ENCODE measurements around the gene COQ5. TPM values are rescaled to one million over a fixed set of nuclear protein-coding genes. Genes with fewer than 3 reads are reported as not detected.

The COQ5 gene
- polyA plus RNA-seq, 1 donor from 2014 or later = 91.6 TPM

- H4K20me1 ChIP-seq (ENCODE audit: insufficient read depth) = peaks cover 4% of the 10 kb centered on the region
- H3K36me3 ChIP-seq (ENCODE audit: insufficient read depth, low read length) = peaks cover 6% of the 10 kb centered on the region
- TF ChIP-seq CTCF (IDR thresholded peaks at IDR 0.05; ENCODE audit: poor library complexity, severe bottlenecking) = no peak
- TF ChIP-seq SMC3 (conservative IDR thresholded peaks at IDR 0.05; ENCODE audit: poor library complexity) = no peak
- no peak for TF ChIP-seq POLR2AphosphoS5 (IDR thresholded peaks at IDR 0.05)
- no peak for TF ChIP-seq MXI1 (conservative IDR thresholded peaks at IDR 0.05; ENCODE audit: poor library complexity, severe bottlenecking)
- TF ChIP-seq EZH2 (IDR thresholded peaks at IDR 0.05; ENCODE audit: borderline replicate concordance, insufficient read depth, low read length, poor library complexity, severe bottlenecking) = no peak
- no peak for TF ChIP-seq EP300 (conservative IDR thresholded peaks at IDR 0.05; ENCODE audit: poor library complexity, severe bottlenecking)
- TF ChIP-seq, protein P1, sequence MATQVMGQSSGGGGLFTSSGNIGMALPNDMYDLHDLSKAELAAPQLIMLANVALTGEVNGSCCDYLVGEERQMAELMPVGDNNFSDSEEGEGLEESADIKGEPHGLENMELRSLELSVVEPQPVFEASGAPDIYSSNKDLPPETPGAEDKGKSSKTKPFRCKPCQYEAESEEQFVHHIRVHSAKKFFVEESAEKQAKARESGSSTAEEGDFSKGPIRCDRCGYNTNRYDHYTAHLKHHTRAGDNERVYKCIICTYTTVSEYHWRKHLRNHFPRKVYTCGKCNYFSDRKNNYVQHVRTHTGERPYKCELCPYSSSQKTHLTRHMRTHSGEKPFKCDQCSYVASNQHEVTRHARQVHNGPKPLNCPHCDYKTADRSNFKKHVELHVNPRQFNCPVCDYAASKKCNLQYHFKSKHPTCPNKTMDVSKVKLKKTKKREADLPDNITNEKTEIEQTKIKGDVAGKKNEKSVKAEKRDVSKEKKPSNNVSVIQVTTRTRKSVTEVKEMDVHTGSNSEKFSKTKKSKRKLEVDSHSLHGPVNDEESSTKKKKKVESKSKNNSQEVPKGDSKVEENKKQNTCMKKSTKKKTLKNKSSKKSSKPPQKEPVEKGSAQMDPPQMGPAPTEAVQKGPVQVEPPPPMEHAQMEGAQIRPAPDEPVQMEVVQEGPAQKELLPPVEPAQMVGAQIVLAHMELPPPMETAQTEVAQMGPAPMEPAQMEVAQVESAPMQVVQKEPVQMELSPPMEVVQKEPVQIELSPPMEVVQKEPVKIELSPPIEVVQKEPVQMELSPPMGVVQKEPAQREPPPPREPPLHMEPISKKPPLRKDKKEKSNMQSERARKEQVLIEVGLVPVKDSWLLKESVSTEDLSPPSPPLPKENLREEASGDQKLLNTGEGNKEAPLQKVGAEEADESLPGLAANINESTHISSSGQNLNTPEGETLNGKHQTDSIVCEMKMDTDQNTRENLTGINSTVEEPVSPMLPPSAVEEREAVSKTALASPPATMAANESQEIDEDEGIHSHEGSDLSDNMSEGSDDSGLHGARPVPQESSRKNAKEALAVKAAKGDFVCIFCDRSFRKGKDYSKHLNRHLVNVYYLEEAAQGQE (IDR thresholded peaks at IDR 0.05; ENCODE audit: borderline replicate concordance) = no peak
- H3K9me2 ChIP-seq (ENCODE audit: insufficient read depth, low read length) = no peaks in the 10 kb centered on the region
- no peak overlapping the region for H2AFZ ChIP-seq (ENCODE audit: low read depth, low read length)
- no peak overlapping the region for H3K27ac ChIP-seq (ENCODE audit: low read length)
- H3K4me3 ChIP-seq (ENCODE audit: low read length) = no peak overlapping the region
- no peaks in the 10 kb centered on the region for H3F3A ChIP-seq (ENCODE audit: insufficient read depth, low read length, poor library complexity, severe bottlenecking)
- H3K4me2 ChIP-seq (ENCODE audit: low read length) = no peak overlapping the region
- peaks cover 23% of the 10 kb centered on the region for H3K79me2 ChIP-seq (replicated peaks; ENCODE audit: insufficient read depth, low read length)
- H3K9ac ChIP-seq (ENCODE audit: low read length) = no peak overlapping the region
- H3K9me3 ChIP-seq (ENCODE audit: low read length) = no peaks in the 10 kb centered on the region
- no peaks in the 10 kb centered on the region for H3K27me3 ChIP-seq (ENCODE audit: insufficient read depth, low read depth, low read length)
Observed at GRCh38 chr12:120500581-120500980, 28.4 kb downstream of the COQ5 start.

GRCh38 chr12:120498870-120499515 lies 30.0 kb downstream of the COQ5 start:
- Histone ChIP-seq H3K9ac (ENCODE audit: low read length) (no peak overlapping the region), H4K20me1 (ENCODE audit: insufficient read depth) (peaks cover 4% of the 10 kb centered on the region), H3K9me2 (ENCODE audit: insufficient read depth, low read length) (no peaks in the 10 kb centered on the region), H3K79me2 (replicated peaks; ENCODE audit: insufficient read depth, low read length) (peaks cover 23% of the 10 kb centered on the region), H3K9me3 (ENCODE audit: low read length) (no peaks in the 10 kb centered on the region), H2AFZ (ENCODE audit: low read depth, low read length) (no peak overlapping the region), H3K36me3 (ENCODE audit: insufficient read depth, low read length) (peaks cover 6% of the 10 kb centered on the region), H3K4me2 (ENCODE audit: low read length) (no peak overlapping the region), H3K27me3 (ENCODE audit: insufficient read depth, low read depth, low read length) (no peaks in the 10 kb centered on the region), H3K4me3 (ENCODE audit: low read length) (no peak overlapping the region), H3F3A (ENCODE audit: insufficient read depth, low read length, poor library complexity, severe bottlenecking) (no peaks in the 10 kb centered on the region), H3K27ac (ENCODE audit: low read length) (no peak overlapping the region)
- TF ChIP-seq TAF1 (IDR thresholded peaks at IDR 0.05; ENCODE audit: low read depth) = no peak

All from neural cell (in vitro differentiated cells).